Memory B cell (primary cell): ENCODE data around the gene CCDC57.

Source experiments
- ATAC-seq: fragments of 150-1000 bp; cut with Tn5 transposase; 2 replicates; pipeline ENCODE4 v1.10.0; 2021; ENCODE audit warnings: low read depth, mild to moderate bottlenecking, moderate library complexity
- DNase-seq, 2 donors: peaks; one replicate each; pipeline ENCODE4 v3.0.0; 2022; ENCODE audit warnings: low spot score in 2 of 2
- H3K27ac Mint-ChIP-seq: one replicate; pipeline ENCODE4 v1.8.0; 2022; ENCODE audit warnings: mild to moderate bottlenecking, moderate library complexity, mixed read lengths
- H3K27me3 Mint-ChIP-seq: one replicate; pipeline ENCODE4 v1.8.0; 2022; ENCODE audit warnings: mixed read lengths
- H3K36me3 Mint-ChIP-seq: one replicate; pipeline ENCODE4 v1.8.0; 2022; ENCODE audit warnings: mild to moderate bottlenecking, mixed read lengths
- H3K4me1 Mint-ChIP-seq: one replicate; pipeline ENCODE4 v1.8.0; 2022; ENCODE audit warnings: mixed read lengths
- H3K4me3 Mint-ChIP-seq: one replicate; pipeline ENCODE4 v1.8.0; 2022; ENCODE audit warnings: mild to moderate bottlenecking, moderate library complexity, mixed read lengths
- H3K9me3 Mint-ChIP-seq: one replicate; pipeline ENCODE4 v1.8.0; 2022; ENCODE audit warnings: mixed read lengths

CCDC57 gene

GRCh38 chr17:82226809-82227628 lies 14.4 kb upstream of the CCDC57 start:
- H3K4me3 Mint-ChIP-seq = peak overlapping the region; percentile 18
- H3K36me3 Mint-ChIP-seq = no peaks in the 10 kb centered on the region
- ATAC-seq = no peak
- H3K27me3 Mint-ChIP-seq = no peaks in the 10 kb centered on the region
- peaks cover 10% of the 10 kb centered on the region for H3K4me1 Mint-ChIP-seq
- no peak for DNase-seq
- H3K9me3 Mint-ChIP-seq = no peaks in the 10 kb centered on the region
- H3K27ac Mint-ChIP-seq = peak overlapping the region; percentile 96

GRCh38 chr17:82226146-82226808 lies 13.6 kb upstream of the CCDC57 start:
- H3K27me3 Mint-ChIP-seq = no peaks in the 10 kb centered on the region

GRCh38 chr17:82225368-82226029 lies 12.9 kb upstream of the CCDC57 start:
- Mint-ChIP-seq H3K4me3 (no peak overlapping the region), H3K27ac (no peak overlapping the region), H3K27me3 (no peaks in the 10 kb centered on the region), H3K36me3 (no peaks in the 10 kb centered on the region), H3K4me1 (peaks cover 10% of the 10 kb centered on the region), H3K9me3 (no peaks in the 10 kb centered on the region)
- ATAC-seq = no peak
- DNase-seq = no peak

More at GRCh38 chr17:82226146-82226808, 13.6 kb upstream of the CCDC57 start:
- Mint-ChIP-seq H3K4me1 (peaks cover 10% of the 10 kb centered on the region), H3K9me3 (no peaks in the 10 kb centered on the region), H3K4me3 (no peak overlapping the region), H3K36me3 (no peaks in the 10 kb centered on the region), H3K27ac (no peak overlapping the region)
- DNase-seq = no peak
- ATAC-seq = no peak

GRCh38 chr17:82224666-82225065 lies 12.0 kb upstream of the CCDC57 start:
- no peak overlapping the region for H3K27ac Mint-ChIP-seq
- no peaks in the 10 kb centered on the region for H3K27me3 Mint-ChIP-seq
- DNase-seq (no peak), ATAC-seq (no peak)
- peaks cover 7% of the 10 kb centered on the region for H3K4me1 Mint-ChIP-seq
- H3K4me3 Mint-ChIP-seq = no peak overlapping the region
- H3K9me3 Mint-ChIP-seq = no peaks in the 10 kb centered on the region
- no peaks in the 10 kb centered on the region for H3K36me3 Mint-ChIP-seq

- Mint-ChIP-seq H3K4me3 (no peak overlapping the region), H3K27ac (no peak overlapping the region), H3K36me3 (no peaks in the 10 kb centered on the region), H3K4me1 (peaks cover 7% of the 10 kb centered on the region), H3K9me3 (no peaks in the 10 kb centered on the region), H3K27me3 (no peaks in the 10 kb centered on the region)
- ATAC-seq = no peak
- DNase-seq = no peak
Measured at GRCh38 chr17:82223517-82223916, 10.9 kb upstream of the CCDC57 start.

GRCh38 chr17:82222816-82223215 lies 10.2 kb upstream of the CCDC57 start:
- no peak for ATAC-seq
- Mint-ChIP-seq H3K4me1 (peaks cover 7% of the 10 kb centered on the region), H3K27me3 (no peaks in the 10 kb centered on the region), H3K36me3 (no peaks in the 10 kb centered on the region), H3K4me3 (no peak overlapping the region), H3K9me3 (no peaks in the 10 kb centered on the region), H3K27ac (no peak overlapping the region)
- no peak for DNase-seq

DNA sequence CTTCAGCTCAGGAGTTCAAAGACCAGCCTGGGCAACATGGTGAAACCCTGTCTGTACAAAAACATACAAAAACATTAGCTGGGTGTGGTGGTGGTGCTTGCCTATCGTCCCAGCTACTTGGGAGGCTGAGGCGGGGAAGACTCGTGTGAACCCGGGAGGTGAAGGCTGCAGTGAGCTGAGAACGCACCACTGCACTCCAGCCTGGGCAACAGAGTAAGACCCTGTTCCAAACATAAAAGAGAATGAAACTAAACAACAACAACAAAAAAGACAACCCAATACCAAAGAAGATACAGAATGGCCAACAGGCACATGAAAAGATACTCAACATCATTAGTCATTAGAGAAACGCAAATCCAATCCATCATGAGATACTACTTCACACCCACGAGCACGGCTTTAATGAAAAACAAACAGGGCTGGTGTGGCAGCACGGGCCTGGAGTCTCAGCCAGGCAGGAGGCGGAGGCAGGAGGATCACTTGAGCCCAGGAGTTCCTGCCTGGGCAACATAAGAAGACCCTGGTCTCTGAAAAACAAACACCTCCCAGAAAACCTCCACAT lies 8.8 kb upstream of the CCDC57 start:
- Mint-ChIP-seq H3K4me3 (no peak overlapping the region), H3K27me3 (no peaks in the 10 kb centered on the region), H3K9me3 (no peaks in the 10 kb centered on the region), H3K27ac (no peak overlapping the region), H3K4me1 (peaks cover 10% of the 10 kb centered on the region), H3K36me3 (no peaks in the 10 kb centered on the region)
- no peak for ATAC-seq
- no peak for DNase-seq

DNA sequence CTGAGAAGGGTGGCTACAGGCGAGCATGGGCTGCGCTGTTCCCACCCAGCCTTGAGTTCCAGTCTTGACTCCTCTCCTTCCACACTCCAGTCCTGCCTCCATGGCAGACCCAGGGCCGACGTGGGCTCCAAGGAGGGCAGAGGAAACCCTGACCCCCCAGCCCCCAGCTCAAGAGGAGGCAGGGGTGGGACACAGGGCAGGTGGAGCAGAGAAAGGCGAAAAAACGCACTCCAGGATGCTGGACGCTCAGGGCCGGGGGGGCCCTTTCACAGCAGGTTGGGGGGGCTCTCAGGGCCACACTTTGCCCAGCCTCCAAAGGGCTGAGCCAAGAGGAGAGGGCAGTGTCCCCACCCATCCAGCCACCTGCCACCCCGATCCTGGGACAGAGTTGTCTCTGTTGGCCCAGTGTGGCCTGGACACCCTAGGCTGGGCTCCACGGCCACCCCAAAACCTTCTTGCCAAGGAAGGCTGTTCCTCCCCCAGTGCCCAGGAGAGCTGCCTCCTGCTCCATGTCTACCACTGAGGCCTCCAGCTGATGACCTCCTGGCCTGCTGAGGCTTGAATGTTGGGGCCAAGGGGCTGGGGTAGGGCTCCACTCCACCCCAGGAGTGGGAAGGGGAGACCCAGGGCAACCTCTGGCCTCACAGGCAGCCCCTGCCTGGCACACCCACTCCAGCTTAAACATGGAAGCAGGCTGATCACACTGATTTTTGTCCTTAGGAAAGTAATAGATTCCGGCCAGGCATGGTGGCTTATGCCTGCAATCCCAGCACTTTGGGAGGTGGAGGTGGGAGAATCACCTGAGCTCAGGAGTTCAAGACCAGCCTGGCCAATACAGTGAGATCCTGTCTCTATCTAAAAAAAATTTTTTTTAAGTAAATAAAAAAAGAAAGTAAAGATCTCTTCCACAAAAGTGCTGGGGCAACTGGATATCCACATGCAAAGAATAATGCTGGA lies 7.4 kb upstream of the CCDC57 start:
- ATAC-seq (no peak), DNase-seq (no peak)
- Mint-ChIP-seq H3K9me3 (no peaks in the 10 kb centered on the region), H3K4me1 (peaks cover 16% of the 10 kb centered on the region), H3K27ac (no peak overlapping the region), H3K4me3 (no peak overlapping the region), H3K27me3 (no peaks in the 10 kb centered on the region), H3K36me3 (no peaks in the 10 kb centered on the region)

DNA sequence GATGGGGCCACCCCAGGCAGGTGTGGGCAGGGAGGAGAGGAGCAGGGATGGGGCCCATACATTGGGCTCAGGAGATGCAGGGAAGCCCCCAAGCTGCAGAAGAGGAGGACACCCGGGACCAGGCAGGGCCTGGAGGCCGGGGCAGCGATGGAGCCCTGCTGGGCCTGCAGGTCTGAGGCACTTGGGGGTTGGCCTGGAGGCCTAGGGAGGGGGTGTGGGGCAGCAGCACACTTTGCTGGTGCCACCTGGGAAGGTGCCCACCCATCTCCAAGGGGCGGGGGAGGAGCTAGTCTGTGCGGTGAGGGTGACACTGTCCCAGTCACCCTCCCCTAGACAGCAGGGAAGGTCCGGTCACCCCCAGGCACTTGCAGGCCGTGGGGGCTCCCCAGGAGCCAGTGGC lies 6.4 kb upstream of the CCDC57 start:
- DNase-seq = no peak
- Mint-ChIP-seq H3K4me3 (no peak overlapping the region), H3K4me1 (peaks cover 18% of the 10 kb centered on the region), H3K9me3 (no peaks in the 10 kb centered on the region), H3K27ac (no peak overlapping the region), H3K36me3 (no peaks in the 10 kb centered on the region), H3K27me3 (no peaks in the 10 kb centered on the region)
- ATAC-seq = no peak

DNA sequence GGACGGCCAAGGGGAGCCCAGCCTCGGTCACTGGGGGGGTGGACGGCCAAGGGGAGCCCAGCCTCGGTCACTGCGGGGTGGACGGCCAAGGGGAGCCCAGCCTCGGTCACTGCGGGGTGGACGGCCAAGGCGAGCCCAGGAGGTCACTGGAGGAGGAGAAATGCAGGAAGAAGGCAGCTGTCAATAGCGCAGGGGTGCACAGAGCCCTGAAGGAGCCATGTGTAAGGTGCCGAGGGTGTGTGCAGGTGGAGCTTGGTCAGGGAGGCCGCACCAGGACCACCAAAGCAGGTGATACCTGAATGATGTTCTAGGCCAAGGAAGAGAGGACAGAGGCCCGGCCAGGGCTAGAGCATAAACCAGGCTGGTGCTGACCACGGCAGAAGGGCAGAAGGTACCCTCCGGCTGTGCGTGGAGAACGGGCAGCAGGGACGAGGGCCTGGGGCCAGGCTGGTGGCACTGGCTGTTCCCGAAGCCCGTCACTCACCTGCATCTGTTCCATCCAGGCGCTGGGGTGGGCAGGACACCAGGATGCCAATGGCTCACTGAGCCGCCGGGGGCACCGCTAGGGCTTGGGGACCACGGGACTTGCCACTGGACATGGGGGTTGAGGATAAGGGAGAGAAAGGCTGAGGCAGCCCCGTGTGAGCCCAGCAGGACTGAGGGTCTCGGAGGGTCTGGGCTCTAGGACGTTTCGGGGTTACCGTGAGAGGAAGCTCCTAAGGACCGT lies 5.9 kb upstream of the CCDC57 start:
- Mint-ChIP-seq H3K9me3 (no peaks in the 10 kb centered on the region), H3K27me3 (no peaks in the 10 kb centered on the region), H3K27ac (no peak overlapping the region), H3K4me1 (peaks cover 20% of the 10 kb centered on the region), H3K36me3 (no peaks in the 10 kb centered on the region), H3K4me3 (no peak overlapping the region)
- ATAC-seq (no peak), DNase-seq (no peak)

DNA sequence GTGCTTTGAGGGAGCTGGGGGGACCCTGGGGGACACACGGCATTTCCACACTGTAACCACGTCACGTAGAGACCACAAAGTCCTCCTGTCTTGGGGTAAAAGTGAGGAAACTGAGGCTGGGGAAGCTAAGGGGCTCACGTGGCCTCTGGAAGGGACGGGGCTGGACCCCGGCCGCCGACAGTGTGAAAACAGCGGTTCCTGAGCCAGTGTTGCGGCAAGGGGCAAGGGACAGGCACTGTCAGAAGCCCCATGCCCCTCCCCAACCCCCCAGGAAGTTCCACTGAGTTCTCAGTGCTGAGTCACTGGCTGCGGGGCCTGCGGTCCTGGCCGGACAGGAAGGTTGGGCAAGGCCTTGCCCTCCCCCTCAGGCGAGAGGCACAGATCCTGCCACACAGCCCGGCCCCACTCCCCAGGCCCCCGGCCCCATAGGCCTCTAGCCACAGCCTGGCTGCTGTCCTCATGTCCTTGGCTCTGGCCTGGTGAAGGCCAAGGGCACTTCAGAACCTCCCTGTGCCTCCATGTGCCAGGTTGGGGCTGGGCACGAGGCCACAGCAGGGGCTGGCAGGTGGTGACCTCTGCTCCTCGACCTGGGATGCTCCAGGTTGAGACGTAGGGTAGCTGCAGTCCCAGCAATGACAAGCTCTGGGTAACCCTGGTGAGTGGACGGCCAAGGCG lies 5.0 kb upstream of the CCDC57 start:
- DNase-seq = no peak
- H3K27me3 Mint-ChIP-seq = no peaks in the 10 kb centered on the region
- no peaks in the 10 kb centered on the region for H3K36me3 Mint-ChIP-seq
- H3K4me3 Mint-ChIP-seq = no peak overlapping the region
- H3K27ac Mint-ChIP-seq = no peak overlapping the region
- no peak for ATAC-seq
- H3K9me3 Mint-ChIP-seq = no peaks in the 10 kb centered on the region
- H3K4me1 Mint-ChIP-seq = peaks cover 21% of the 10 kb centered on the region

- Mint-ChIP-seq H3K4me1 (peaks cover 21% of the 10 kb centered on the region), H3K9me3 (no peaks in the 10 kb centered on the region), H3K4me3 (no peak overlapping the region), H3K27me3 (no peaks in the 10 kb centered on the region), H3K27ac (peak overlapping the region; percentile 90), H3K36me3 (no peaks in the 10 kb centered on the region)
- no peak for ATAC-seq
- no peak for DNase-seq
Measured at GRCh38 chr17:82217120-82217529, 4.5 kb upstream of the CCDC57 start.
